Gastrocnemius medialis (tissue), 4 donors: ENCODE measurements around the gene PDC.

Experiments
- POLR2A ChIP-seq, 2 donors: fragments of 450-650 bp; IDR thresholded peaks; one replicate each; pipeline ENCODE4 v1.6.1; 2017; ENCODE audit warnings: antibody characterized with exemption in 2 of 2, mild to moderate bottlenecking in 2 of 2, moderate library complexity in 2 of 2
- TF ChIP-seq, protein P1 (sequence below), 5 experiments: fragments of 450-650 bp in 3 of 5; fragments of 200-600 bp in 2 of 5; sonication (generic) in 2 of 5; IDR thresholded peaks in 4 of 5; conservative IDR thresholded peaks in 1 of 5; 1 replicate in 4 of 5; 2 replicates in 1 of 5; pipeline ENCODE4 v1.5.1; 2016 to 2019; ENCODE audit warnings: antibody characterized with exemption in 5 of 5, mild to moderate bottlenecking in 3 of 5, moderate library complexity in 3 of 5

- TF ChIP-seq, protein P1, sequence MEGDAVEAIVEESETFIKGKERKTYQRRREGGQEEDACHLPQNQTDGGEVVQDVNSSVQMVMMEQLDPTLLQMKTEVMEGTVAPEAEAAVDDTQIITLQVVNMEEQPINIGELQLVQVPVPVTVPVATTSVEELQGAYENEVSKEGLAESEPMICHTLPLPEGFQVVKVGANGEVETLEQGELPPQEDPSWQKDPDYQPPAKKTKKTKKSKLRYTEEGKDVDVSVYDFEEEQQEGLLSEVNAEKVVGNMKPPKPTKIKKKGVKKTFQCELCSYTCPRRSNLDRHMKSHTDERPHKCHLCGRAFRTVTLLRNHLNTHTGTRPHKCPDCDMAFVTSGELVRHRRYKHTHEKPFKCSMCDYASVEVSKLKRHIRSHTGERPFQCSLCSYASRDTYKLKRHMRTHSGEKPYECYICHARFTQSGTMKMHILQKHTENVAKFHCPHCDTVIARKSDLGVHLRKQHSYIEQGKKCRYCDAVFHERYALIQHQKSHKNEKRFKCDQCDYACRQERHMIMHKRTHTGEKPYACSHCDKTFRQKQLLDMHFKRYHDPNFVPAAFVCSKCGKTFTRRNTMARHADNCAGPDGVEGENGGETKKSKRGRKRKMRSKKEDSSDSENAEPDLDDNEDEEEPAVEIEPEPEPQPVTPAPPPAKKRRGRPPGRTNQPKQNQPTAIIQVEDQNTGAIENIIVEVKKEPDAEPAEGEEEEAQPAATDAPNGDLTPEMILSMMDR (IDR thresholded peaks at IDR 0.05 in 4 of 5, conservative IDR thresholded peaks at IDR 0.05 in 1 of 5) = no peak
- no peak for TF ChIP-seq POLR2A (IDR thresholded peaks at IDR 0.05)
These were observed 20.3 kb downstream of the PDC start for GRCh38 chr1:186440584-186440983.
